ENCODE data around the gene SPDYE16.

- TF ChIP-seq CTCF (conservative IDR thresholded peaks at IDR 0.05; ENCODE audit: low read depth, low read length) (no peak), EZH2 (IDR thresholded peaks at IDR 0.05; ENCODE audit: low read length, unreplicated experiment) (no peak)
These were observed 37.0 kb downstream of the SPDYE16 start for GRCh38 chr7:76506081-76506440.
